Measurements from ENCODE around the gene SMTNL1. TPM values are rescaled to one million over a fixed set of nuclear protein-coding genes. Genes with fewer than 3 reads are reported as not detected.

SMTNL1 gene
- polyA plus RNA-seq, 1 of the 3 experiments (the other 2 are of a cell fraction): not detected

- H3K4me3 ChIP-seq (ENCODE audit: low read depth in 2 of 2, low read length in 1 of 2): peak overlapping the region; percentile 53 to 82
- H3K79me2 ChIP-seq (ENCODE audit: insufficient read depth): no peaks in the 10 kb centered on the region; the same call in 1 of the 2 replicates
- H3F3A ChIP-seq (replicated peaks; ENCODE audit: insufficient read depth): no peaks in the 10 kb centered on the region
- H3K9me3 ChIP-seq: no peaks in the 10 kb centered on the region
- peaks cover 0 to 14% of the 10 kb centered on the region in 2 experiments; a peak in 1 of 4 replicates for H3K4me1 ChIP-seq (ENCODE audit: control insufficient read depth in 1 of 2, insufficient read depth in 2 of 2, low read depth in 1 of 2, low read length in 1 of 2)
- ChIA-PET POLR2A (interaction anchor here (0.6 to 2.8 kb wide), 5 partner anchors 36 to 977 kb away, joined by 3 to 24 read pairs (median 3); partner anchors contain the start of gene TIMM10), CTCF (interaction anchor here (1.0 to 9.3 kb wide), 6 partner anchors 9 to 79 kb away, joined by 3 to 326 read pairs (median 7); partner anchors contain the start of gene YPEL4)
- 91% methylated on average over 4 of the region's 4 CpGs for WGBS (ENCODE audit: low lambda C conversion rate)
- no peak for DNase-seq
- H3K36me3 ChIP-seq (replicated peaks in 1 of 2; ENCODE audit: control insufficient read depth in 1 of 2, insufficient read depth in 2 of 2, low read length in 1 of 2): no peaks in the 10 kb centered on the region
- no peaks in the 10 kb centered on the region for H4K20me1 ChIP-seq (ENCODE audit: insufficient read depth)
- 0 out of 2 replicates have a peak overlapping the region, but pooled peaks have one; percentile 21 for H3K9ac ChIP-seq
- no peaks in the 10 kb centered on the region for H3K27me3 ChIP-seq (ENCODE audit: insufficient read depth)
- TF ChIP-seq TAF1 (IDR thresholded peaks at IDR 0.05; ENCODE audit: borderline replicate concordance, low read depth, low read length): no peak
- TF ChIP-seq GABPA (IDR thresholded peaks at IDR 0.05; ENCODE audit: low read depth): no peak
- TF ChIP-seq POLR2AphosphoS5 (IDR thresholded peaks at IDR 0.05; ENCODE audit: low read depth, low read length): 0 out of 2 replicates have a peak, but pooled peaks have one; percentile 10
- TF ChIP-seq, protein P1, sequence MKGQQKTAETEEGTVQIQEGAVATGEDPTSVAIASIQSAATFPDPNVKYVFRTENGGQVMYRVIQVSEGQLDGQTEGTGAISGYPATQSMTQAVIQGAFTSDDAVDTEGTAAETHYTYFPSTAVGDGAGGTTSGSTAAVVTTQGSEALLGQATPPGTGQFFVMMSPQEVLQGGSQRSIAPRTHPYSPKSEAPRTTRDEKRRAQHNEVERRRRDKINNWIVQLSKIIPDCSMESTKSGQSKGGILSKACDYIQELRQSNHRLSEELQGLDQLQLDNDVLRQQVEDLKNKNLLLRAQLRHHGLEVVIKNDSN (IDR thresholded peaks at IDR 0.05; ENCODE audit: borderline replicate concordance, low read depth): peak; percentile 38; the same call in 1 of the 2 replicates
- H3K4me2 ChIP-seq: peak overlapping the region; percentile 95
- H3K27ac ChIP-seq (ENCODE audit: low read depth in 2 of 2, low read length in 1 of 2): peak overlapping the region; percentile 29 to 36; a peak in 3 of 4 replicates
- H3K9me2 ChIP-seq: no peaks in the 10 kb centered on the region
- peak overlapping the region; percentile 69 for H2AFZ ChIP-seq (ENCODE audit: low read depth)
Measured at GRCh38 chr11:57566005-57566904, 28.9 kb downstream of the SMTNL1 start.

- H3F3A ChIP-seq (replicated peaks; ENCODE audit: insufficient read depth): no peaks in the 10 kb centered on the region
- H4K20me1 ChIP-seq (ENCODE audit: insufficient read depth): no peaks in the 10 kb centered on the region
- no peaks in the 10 kb centered on the region for H3K9me2 ChIP-seq
- H3K36me3 ChIP-seq (replicated peaks in 1 of 2; ENCODE audit: control insufficient read depth in 1 of 2, insufficient read depth in 2 of 2, low read length in 1 of 2): no peaks in the 10 kb centered on the region
- H3K9me3 ChIP-seq: no peaks in the 10 kb centered on the region
- 31% methylated on average over 14 of the region's 15 CpGs for WGBS (ENCODE audit: low lambda C conversion rate)
- H3K27me3 ChIP-seq (ENCODE audit: insufficient read depth): no peaks in the 10 kb centered on the region
- H3K4me2 ChIP-seq: peak overlapping the region; percentile 95
- ChIA-PET CTCF (interaction anchor here (0.6 to 9.3 kb wide), 33 partner anchors 9 to 242 kb away, joined by 3 to 326 read pairs (median 7); partner anchors contain the start of genes RTN4RL2, SERPING1, SLC43A1 and TNKS1BP1), POLR2A (interaction anchor here (0.6 to 2.8 kb wide), 6 partner anchors 70 to 977 kb away, joined by 3 to 24 read pairs (median 4); partner anchors contain the start of gene YPEL4)
- peak; percentile 35 for DNase-seq
- peak overlapping the region; percentile 79 for H3K9ac ChIP-seq
- TF ChIP-seq MEF2A (IDR thresholded peaks at IDR 0.05; ENCODE audit: borderline replicate concordance, low read depth) (no peak), MXI1 (IDR thresholded peaks at IDR 0.05; ENCODE audit: low read depth, low read length) (no peak), TAF1 (IDR thresholded peaks at IDR 0.05; ENCODE audit: borderline replicate concordance, low read depth, low read length) (no peak), JUND (IDR thresholded peaks at IDR 0.05) (no peak), FOXJ3 (CRISPR knock-in tag; IDR thresholded peaks at IDR 0.05) (no peak), NRF1 (IDR thresholded peaks at IDR 0.05; ENCODE audit: low read depth, low read length) (no peak), CHD2 (IDR thresholded peaks at IDR 0.05; ENCODE audit: low read length, partially characterized antibody) (no peak)
- TF ChIP-seq, protein P2, sequence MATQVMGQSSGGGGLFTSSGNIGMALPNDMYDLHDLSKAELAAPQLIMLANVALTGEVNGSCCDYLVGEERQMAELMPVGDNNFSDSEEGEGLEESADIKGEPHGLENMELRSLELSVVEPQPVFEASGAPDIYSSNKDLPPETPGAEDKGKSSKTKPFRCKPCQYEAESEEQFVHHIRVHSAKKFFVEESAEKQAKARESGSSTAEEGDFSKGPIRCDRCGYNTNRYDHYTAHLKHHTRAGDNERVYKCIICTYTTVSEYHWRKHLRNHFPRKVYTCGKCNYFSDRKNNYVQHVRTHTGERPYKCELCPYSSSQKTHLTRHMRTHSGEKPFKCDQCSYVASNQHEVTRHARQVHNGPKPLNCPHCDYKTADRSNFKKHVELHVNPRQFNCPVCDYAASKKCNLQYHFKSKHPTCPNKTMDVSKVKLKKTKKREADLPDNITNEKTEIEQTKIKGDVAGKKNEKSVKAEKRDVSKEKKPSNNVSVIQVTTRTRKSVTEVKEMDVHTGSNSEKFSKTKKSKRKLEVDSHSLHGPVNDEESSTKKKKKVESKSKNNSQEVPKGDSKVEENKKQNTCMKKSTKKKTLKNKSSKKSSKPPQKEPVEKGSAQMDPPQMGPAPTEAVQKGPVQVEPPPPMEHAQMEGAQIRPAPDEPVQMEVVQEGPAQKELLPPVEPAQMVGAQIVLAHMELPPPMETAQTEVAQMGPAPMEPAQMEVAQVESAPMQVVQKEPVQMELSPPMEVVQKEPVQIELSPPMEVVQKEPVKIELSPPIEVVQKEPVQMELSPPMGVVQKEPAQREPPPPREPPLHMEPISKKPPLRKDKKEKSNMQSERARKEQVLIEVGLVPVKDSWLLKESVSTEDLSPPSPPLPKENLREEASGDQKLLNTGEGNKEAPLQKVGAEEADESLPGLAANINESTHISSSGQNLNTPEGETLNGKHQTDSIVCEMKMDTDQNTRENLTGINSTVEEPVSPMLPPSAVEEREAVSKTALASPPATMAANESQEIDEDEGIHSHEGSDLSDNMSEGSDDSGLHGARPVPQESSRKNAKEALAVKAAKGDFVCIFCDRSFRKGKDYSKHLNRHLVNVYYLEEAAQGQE (IDR thresholded peaks at IDR 0.05; ENCODE audit: low read depth, low read length): no peak
- TF ChIP-seq, protein P3, sequence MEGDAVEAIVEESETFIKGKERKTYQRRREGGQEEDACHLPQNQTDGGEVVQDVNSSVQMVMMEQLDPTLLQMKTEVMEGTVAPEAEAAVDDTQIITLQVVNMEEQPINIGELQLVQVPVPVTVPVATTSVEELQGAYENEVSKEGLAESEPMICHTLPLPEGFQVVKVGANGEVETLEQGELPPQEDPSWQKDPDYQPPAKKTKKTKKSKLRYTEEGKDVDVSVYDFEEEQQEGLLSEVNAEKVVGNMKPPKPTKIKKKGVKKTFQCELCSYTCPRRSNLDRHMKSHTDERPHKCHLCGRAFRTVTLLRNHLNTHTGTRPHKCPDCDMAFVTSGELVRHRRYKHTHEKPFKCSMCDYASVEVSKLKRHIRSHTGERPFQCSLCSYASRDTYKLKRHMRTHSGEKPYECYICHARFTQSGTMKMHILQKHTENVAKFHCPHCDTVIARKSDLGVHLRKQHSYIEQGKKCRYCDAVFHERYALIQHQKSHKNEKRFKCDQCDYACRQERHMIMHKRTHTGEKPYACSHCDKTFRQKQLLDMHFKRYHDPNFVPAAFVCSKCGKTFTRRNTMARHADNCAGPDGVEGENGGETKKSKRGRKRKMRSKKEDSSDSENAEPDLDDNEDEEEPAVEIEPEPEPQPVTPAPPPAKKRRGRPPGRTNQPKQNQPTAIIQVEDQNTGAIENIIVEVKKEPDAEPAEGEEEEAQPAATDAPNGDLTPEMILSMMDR (IDR thresholded peaks at IDR 0.05): no peak
- H3K4me3 ChIP-seq (ENCODE audit: low read depth in 2 of 2, low read length in 1 of 2): peak overlapping the region; percentile 82 to 96
- H3K4me1 ChIP-seq (ENCODE audit: control insufficient read depth in 1 of 2, insufficient read depth in 2 of 2, low read depth in 1 of 2, low read length in 1 of 2): peaks cover 0 to 13% of the 10 kb centered on the region in 2 experiments; a peak in 1 of 4 replicates
- H3K27ac ChIP-seq (ENCODE audit: low read depth in 2 of 2, low read length in 1 of 2): peak overlapping the region; percentile 36 to 57; a peak in 3 of 4 replicates
- peak overlapping the region; percentile 88 for H2AFZ ChIP-seq (ENCODE audit: low read depth)
- no peaks in the 10 kb centered on the region; the same call in 1 of the 2 replicates for H3K79me2 ChIP-seq (ENCODE audit: insufficient read depth)
Measured at GRCh38 chr11:57566905-57567514, 29.6 kb downstream of the SMTNL1 start.

All from SK-N-SH (cell line).